ENCODE data around the gene JPT2. TPM values are rescaled to one million over a fixed set of nuclear protein-coding genes. Genes with fewer than 3 reads are reported as not detected.

The JPT2 gene
- total and polyA plus RNA-seq, 11 donors: 11.0 to 76.1 (median 34.1) TPM

- no peaks in the 10 kb centered on the region for H3K9me3 ChIP-seq
- 0 to 1% (median 1%) methylated on average over 29 to 62 of the region's 62 CpGs for WGBS, 4 donors
- intact Hi-C loops (cut with DNase I): loop anchor here in 5 of 10 donors (2.0 to 10.0 kb wide), 11 partner anchors 62 to 398 kb away; partner anchors contain the start of genes CRAMP1 (in 3 of the 5), IFT140 (in 3 of the 5), CLCN7 (in 1 of the 5) and EME2 (in 1 of the 5)
- peak overlapping the region; percentile 74 to 99 (median 92) for H3K4me3 ChIP-seq
- H3K36me3 ChIP-seq: peaks cover 0 to 15% (median 5%) of the 10 kb centered on the region in 9 donors
- ATAC-seq: peak in 2 of 4 donors; percentile 7 to 24
- H3K27ac ChIP-seq: peak overlapping the region; percentile 69 to 99 (median 94)
- H3K27me3 ChIP-seq: no peaks in the 10 kb centered on the region
- peak in 1 of 5 donors; percentile 40 for DNase-seq
- peaks cover 0 to 46% (median 32%) of the 10 kb centered on the region in 12 donors for H3K4me1 ChIP-seq
- TF ChIP-seq CTCF (IDR thresholded peaks at IDR 0.05) (no peak), POLR2A (IDR thresholded peaks at IDR 0.05) (no peak)
Observed at GRCh38 chr16:1706386-1707192, 28.5 kb downstream of the JPT2 start.

GRCh38 chr16:1707193-1707790 is 29.2 kb downstream of the JPT2 start:
- ATAC-seq (no peak), DNase-seq (no peak)
- no peaks in the 10 kb centered on the region for H3K9me3 ChIP-seq
- WGBS, 4 donors: 12 to 19% (median 17%) methylated on average over 12 to 16 of the region's 16 CpGs
- H3K36me3 ChIP-seq: peaks cover 0 to 8% (median 2%) of the 10 kb centered on the region in 9 donors
- TF ChIP-seq POLR2A (IDR thresholded peaks at IDR 0.05): no peak
- peak overlapping the region; percentile 74 to 99 (median 92) for H3K4me3 ChIP-seq
- H3K27ac ChIP-seq: peak overlapping the region in 10 of 12 donors; percentile 91 to 99 (median 94)
- peaks cover 0 to 47% (median 34%) of the 10 kb centered on the region in 12 donors for H3K4me1 ChIP-seq
- intact Hi-C loops (cut with DNase I): loop anchor here in 5 of 10 donors (2.0 to 10.0 kb wide), 11 partner anchors 62 to 398 kb away; partner anchors contain the start of genes CRAMP1 (in 3 of the 5), IFT140 (in 3 of the 5), CLCN7 (in 1 of the 5) and EME2 (in 1 of the 5)
- no peaks in the 10 kb centered on the region for H3K27me3 ChIP-seq

GRCh38 chr16:1708083-1708767 is 30.1 kb downstream of the JPT2 start:
- 65 to 74% (median 72%) methylated on average over 14 to 18 of the region's 18 CpGs for WGBS, 4 donors
- Histone ChIP-seq H3K4me1 (peaks cover 0 to 56% (median 41%) of the 10 kb centered on the region in 12 donors), H3K27ac (peak overlapping the region in 11 of 12 donors; percentile 38 to 99 (median 75)), H3K27me3 (no peaks in the 10 kb centered on the region), H3K9me3 (no peaks in the 10 kb centered on the region), H3K4me3 (peak overlapping the region in 8 of 12 donors; percentile 3 to 99 (median 34)), H3K36me3 (peaks cover 0 to 4% (median 0%) of the 10 kb centered on the region in 9 donors)
- ATAC-seq (peak in 1 of 4 donors; percentile 8), DNase-seq (no peak)
- no peak for TF ChIP-seq CTCF (IDR thresholded peaks at IDR 0.05)
- no peak for TF ChIP-seq POLR2A (IDR thresholded peaks at IDR 0.05)
- intact Hi-C loops (cut with DNase I): loop anchor here in 4 of 10 donors (1.0 to 10.0 kb wide), 9 partner anchors 63 to 286 kb away; partner anchors contain the start of genes CRAMP1 (in 3 of the 4), IFT140 (in 3 of the 4), CLCN7 (in 1 of the 4) and EME2 (in 1 of the 4)

GRCh38 chr16:1708768-1709180 is 30.7 kb downstream of the JPT2 start:
- TF ChIP-seq POLR2A (IDR thresholded peaks at IDR 0.05) (no peak), CTCF (IDR thresholded peaks at IDR 0.05) (no peak)
- Histone ChIP-seq H3K4me1 (peaks cover 0 to 62% (median 47%) of the 10 kb centered on the region in 12 donors), H3K36me3 (peaks cover 0 to 4% (median 0%) of the 10 kb centered on the region in 9 donors), H3K27ac (peak overlapping the region in 11 of 12 donors; percentile 38 to 99 (median 75)), H3K27me3 (no peaks in the 10 kb centered on the region), H3K4me3 (peak overlapping the region in 8 of 12 donors; percentile 3 to 99 (median 34)), H3K9me3 (no peaks in the 10 kb centered on the region)
- peak; percentile 28 to 66 (median 58) for ATAC-seq
- intact Hi-C loops (cut with DNase I): loop anchor here in 4 of 10 donors (1.0 to 10.0 kb wide), 9 partner anchors 64 to 286 kb away; partner anchors contain the start of genes CRAMP1 (in 3 of the 4), IFT140 (in 3 of the 4), CLCN7 (in 1 of the 4) and EME2 (in 1 of the 4)
- DNase-seq: peak in 4 of 5 donors; percentile 48 to 86 (median 64)
- 32 to 49% (median 45%) methylated on average over 10 to 13 of the region's 13 CpGs for WGBS, 4 donors

All from heart left ventricle (tissue), 16 donors.